Ecto neural progenitor cell (in vitro differentiated cells): ENCODE data around the gene SCT.

Experiments
- DNase-seq: peaks from one replicate; pipeline ENCODE4 v3.0.0-alpha.2; 2018; ENCODE audit warnings: low spot score

Gene SCT

DNA sequence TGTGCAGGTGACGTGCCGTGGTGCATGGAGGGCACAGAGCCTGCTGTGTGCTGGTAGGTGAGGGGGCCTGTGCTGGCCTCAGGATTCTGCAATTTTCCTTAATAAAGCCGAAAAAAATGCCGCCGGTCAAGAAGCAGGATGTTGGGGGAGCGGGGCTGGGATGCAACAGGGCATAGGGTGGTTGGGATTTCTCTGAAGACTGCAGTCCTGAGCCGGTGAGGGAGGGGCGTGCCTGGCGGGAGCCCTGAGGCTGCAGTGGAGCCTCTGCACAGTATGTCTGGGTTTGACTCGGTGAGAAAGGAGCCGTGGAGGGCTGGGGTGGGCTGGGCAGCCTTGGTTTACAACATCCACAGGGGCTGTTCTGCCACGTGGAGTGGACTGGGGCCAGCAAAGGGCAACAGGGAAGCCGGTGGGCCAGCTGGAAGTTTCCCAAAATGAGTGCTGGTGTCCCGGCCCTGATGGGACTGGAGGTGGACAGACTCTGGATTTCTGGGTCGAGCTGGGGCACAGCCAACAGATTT lies 3.6 kb downstream of the SCT start:
- peak; percentile 40 for DNase-seq

DNA sequence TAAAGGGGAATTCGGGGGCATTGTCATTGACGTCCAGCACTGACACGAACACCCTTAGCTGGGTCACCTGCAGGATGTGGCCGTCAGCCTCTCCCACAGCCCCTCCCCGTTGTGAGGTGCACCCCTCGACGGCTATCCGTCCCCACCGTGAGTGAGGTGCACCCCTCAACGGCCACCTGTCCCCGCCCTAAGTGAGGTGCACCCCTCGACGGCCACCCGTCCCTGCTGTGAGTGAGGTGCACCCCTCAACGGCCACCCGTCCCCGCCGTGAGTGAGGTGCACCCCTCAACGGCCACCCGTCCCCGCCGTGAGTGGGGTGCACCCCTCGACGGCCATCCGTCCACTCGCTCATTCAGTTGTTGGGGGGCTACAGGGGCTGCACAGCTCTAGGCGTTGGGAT lies 5.1 kb downstream of the SCT start:
- DNase-seq, result no peak

- DNase-seq, result no peak
Measured at GRCh38 chr11:620935-621814, 5.8 kb downstream of the SCT start.

DNA sequence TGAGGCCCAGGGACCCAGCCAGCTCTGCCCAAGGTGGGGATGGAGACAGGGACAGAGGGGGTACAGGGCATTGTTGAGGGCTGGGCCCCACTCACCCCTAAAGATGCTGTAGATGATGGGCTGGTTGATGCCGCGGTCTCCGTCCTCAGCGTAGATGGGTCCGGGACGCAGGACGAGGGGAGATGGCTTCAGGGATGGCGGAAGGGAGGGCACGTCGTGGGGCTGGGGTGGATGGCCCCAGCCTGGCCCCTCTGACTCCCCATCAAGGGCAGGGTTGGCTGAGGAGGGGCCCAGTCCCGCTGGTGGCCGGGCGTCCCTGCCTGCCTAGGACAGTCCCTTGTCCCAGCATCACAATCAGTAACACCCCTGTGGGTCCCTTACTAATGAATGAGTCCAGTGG lies 6.8 kb downstream of the SCT start:
- DNase-seq, result no peak

GRCh38 chr11:619628-620050 lies 7.3 kb downstream of the SCT start:
- DNase-seq, result no peak

GRCh38 chr11:618856-619627 lies 7.9 kb downstream of the SCT start:
- DNase-seq, result no peak

DNA sequence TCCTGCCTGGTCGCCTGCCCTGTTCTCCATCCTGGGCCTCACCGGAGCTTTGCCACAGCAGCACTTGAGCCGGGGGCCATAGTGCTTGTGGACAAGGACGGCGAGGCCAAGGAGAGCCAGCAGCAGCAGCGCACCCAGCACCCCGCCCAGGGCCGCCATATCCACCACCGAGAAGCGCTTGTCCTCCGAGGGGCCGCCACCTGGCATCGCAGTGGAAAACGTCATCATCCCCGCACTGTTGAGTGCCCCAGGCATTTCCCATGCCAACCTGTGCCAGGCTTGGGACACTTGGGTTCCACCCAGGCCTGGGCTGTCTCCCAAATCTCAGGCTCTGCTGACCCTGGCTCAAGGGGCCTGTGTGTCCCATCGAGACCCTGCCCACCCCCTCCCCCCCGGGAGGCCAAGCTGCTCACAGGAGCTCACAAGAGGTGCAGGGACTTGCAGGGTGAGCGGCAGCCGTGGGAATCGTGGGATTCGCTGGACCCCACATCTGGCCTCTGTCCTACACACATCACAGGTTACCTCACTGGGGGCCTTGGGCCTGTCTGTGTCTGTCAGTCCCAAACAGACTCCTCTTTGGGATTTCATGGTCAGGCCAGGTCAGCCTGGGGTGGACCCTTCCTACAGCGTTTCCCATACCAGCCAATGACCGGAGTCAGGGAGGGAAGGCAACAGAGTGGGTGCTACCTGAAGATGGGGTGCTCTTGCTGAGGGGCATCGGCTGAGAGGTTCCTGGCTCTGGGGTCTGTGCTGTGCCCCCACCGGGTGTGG lies 8.9 kb downstream of the SCT start:
- DNase-seq, result no peak

DNA sequence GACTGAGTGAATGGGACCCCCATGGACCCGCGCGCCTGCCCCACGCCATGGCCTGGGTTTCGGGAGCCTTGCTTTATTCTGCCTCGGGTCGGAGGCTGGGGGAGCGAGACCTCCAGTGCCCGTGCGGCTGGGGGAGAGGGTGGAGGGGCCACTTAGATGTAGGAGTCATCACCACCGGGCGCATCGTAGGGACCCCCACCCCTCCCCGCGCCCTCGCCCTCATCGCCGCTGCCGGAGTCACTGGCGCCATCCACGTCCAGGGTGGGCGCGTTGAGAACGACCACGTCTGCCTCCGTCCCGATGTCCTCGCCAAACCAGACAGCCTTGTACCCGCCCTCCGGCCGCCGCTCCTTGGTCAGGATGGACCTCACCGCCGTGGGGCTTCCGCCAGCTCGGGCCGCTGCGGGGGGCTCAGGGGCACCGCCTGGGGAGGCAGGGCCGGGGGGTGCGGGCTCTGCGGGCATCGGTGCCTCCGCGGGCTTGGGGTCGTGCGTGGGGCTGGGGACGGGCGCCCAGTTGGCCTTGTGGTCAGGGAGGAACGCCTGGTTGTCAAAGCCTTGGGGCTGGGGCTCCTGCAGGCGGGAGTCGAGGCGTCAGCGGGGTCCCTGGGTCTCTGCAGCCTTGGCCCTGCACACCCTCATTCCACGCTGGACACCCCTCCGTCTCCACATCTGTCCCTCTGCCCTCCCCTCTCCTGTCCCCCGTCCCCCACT lies 9.6 kb downstream of the SCT start:
- no peak for DNase-seq

DNA sequence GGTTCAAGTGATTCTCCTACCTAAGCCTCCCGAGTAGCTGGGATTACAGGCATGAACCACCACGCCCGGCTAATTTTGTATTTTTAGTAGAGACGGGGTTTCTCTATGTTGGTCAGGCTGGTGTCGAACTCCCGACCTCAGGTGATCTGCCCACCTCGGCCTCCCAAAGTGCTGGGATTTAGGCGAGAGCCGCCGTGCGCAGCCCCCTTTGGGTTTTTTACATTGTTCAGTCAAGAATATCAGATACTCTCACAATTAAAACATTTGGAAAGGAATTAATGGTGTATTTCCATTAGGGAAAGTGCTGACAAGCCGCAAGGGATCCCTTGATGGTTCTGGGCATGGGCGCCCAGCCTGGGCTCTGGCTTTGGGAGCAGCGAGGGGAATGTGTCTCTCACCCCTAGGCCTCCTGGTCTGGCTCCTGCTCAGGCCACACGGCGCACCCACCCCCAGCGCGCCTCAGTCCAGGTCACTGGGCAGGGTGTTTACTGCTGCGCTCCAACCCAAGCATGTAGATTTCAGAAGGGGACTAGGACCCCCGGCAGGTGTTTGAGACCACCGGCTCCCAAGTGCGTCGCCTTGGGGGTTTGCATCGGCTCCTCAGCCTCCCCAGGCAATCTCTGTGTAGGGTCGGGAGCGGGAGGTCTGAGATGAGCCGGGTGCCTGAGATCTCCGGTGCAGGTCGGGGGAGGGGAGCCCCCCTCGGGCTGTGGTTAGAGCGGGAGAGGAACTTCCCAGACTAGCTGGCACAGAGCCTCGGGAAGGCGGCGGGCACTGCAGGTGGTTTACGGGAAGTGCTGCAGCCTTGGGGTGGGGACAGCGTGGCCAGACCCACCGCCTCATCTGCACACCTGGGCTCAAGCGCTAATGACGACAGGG lies 10.4 kb downstream of the SCT start:
- DNase-seq, result no peak

DNA sequence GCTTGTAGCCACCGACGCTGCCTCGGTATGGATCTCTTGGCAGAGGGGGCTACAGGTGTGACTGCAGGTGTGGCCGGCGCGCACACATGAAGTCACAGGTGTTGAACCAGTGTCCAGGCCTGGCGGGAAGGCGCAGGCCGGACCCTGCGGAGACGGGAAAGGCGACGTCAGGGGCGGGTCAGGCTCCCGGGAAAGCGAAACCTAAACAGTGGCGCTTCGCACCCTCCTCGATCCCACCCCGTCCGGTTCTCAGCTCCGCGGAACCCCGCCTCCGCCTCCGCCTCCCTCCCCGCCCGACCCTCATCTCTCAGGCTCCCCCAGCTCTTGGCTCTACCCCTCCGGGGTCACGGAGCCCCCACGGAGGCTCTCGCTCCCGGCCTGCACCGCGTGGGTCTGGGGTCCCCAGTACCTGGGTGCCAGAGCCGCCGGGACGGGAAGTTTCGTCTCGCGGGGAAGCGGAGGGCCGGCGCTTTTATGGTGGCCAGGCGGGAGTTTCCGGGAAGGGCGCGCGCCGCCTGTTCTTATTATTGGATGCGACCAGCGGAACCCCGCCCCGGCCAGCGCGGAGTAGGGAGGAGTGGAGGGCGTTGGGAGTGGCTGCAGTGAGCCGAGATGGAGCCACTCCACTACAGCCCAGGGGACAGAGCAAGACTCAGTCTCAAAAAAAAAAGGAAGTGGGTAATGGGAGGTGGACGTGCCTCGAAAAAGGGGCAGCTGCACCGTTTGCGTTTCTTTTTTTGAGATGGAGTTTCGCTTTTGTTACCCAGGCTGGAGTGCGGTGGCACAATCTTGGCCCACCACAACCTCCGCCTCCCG lies 11.3 kb downstream of the SCT start, which contains the start of gene IRF7:
IRF7 (minus strand) TSS at position 447 of the 816 bp plus-strand sequence. CDS start 586 bp downstream, outside the sequence.
- DNase-seq, result peak; percentile 93

GRCh38 chr11:614623-615503 lies 12.1 kb downstream of the SCT start:
- DNase-seq, result no peak

DNA sequence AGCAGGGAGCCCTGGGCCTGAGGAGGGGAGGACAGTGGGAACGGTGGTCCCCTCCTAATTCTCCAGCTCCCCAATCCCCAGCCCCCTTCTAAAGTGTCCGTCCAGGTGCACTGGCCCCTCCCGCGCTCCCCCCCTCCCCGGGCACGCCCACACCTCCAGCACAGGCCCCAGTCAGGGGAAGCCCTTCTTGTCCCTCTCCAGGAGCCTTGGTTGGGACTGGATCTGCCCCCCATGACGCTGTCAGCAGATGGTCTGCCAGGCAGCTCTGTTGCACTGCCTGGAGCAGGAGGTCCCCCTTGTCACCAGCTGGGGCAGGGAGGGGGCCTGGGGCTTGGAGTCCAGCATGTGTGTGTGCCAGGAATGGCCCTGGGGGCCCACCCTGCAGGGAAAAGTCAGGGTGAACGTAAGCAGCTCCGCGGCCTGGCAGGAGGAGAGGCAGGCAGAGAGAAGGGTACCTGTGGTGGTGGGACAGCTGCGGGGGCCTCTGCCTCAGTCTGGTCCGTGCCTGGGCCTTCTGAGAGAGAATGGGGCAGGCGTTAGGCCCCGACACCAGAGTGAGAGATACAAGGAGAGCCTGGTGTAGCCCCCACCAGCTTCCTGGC lies 12.9 kb downstream of the SCT start:
- DNase-seq, result no peak

DNA sequence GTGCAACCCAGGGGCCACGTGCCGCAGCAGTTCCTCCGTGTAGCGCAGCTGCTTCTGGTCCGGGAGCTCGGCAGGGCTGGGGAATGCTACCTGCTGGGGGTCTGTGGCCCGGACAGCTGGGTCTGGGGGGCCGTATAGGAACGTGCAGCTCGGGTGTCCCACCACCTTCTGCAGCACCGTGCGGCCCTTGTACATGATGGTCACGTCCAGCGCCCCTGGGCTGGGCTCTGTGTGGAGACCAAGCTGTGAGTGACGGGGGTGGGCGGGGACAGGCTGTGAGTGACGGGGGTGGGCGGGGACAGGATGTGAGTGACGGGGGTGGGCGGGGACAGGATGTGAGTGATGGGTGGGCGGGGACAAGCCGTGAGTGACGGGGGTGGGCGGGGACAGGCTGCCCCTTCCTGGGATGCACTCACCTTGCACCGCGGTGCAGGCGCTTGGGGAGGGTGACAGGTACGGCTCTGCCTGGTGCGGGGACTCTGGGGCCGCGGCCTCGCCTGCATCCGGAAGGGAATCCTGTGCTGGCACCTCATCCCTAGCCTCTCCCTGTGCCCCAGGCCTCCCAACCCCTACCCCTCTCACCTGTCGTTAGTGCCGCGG lies 13.5 kb downstream of the SCT start:
- DNase-seq, result peak; percentile 85

DNA sequence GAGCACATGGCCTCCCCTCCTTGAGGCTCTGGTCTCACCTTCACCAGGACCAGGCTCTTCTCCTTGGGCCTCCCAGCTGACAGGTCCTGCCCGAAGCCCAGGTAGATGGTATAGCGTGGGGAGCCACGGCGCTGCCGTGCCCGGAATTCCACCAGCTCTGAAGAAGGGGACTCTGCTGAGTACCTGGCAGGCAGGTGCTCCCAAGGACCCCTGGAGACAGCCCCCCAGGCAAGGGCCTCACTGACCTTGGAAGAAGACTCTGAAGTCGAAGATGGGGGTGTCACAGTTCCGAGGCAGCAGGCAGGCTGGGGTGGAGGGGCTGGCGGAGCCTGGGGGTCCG lies 14.1 kb downstream of the SCT start:
- no peak for DNase-seq

DNA sequence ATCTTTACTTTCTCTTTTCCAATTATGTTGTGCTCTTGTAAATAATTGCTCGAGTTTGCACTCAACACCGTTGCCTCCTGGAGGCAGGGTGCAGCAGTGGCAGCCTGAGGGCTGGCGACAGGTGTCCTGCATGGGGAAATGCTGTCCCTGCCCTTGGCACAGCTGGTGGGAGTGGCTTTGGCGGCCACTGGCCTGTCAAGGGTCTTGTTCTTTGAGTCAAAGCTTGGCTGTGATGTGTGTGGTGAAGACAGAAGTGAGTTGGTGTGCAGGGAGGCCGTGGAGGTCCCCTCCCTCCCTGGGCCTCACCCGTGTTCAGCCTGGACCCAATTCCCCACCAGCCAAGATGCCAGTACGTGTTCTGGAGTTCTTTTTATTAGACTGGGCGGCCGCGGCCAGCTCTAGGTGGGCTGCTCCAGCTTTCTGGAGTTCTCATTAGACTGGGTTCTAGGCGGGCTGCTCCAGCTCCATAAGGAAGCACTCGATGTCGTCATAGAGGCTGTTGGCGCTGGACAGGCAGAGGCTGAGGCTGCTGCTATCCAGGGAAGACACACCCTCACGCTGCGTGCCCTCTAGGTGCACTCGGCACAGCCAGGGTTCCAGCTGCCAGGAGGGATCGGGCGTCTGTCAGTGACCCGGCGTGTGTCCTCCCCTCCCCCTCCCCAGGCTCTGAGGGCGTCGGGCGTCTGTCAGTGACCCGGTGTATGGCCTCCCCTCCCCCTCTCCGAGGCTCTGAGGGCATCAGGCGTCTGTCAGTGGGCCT lies 14.6 kb downstream of the SCT start:
- no peak for DNase-seq

GRCh38 chr11:611001-611996 lies 15.7 kb downstream of the SCT start:
- DNase-seq, result no peak
